Fibroblast of peridontal ligament (primary cell): ENCODE data around the gene SERPINA5.

Source experiments
- DNase-seq: peaks from one replicate; pipeline ENCODE4 v3.0.0-alpha.2; 2010; ENCODE audit errors: extremely low read depth

SERPINA5 gene

DNA sequence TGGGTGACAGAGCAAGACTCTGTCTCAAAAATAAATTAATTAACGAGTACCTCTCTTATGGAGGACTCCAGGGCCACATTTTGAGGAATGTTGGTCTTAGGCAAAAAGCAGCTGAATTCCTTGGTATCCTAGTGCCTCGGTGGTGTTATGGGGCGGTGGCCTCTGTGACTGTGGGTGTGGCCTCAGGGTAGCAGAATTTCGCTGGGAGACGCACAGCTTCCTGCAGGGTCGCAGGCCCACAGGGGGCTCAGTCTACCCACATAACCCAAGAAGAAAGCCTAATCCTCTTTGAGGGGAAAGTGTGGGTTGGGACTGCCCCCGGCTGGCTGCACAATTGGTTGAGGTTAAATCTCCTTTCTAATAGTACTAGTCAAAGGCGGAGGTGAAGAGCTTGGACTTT lies 31.2 kb upstream of the SERPINA5 start:
- DNase-seq = no peak

DNA sequence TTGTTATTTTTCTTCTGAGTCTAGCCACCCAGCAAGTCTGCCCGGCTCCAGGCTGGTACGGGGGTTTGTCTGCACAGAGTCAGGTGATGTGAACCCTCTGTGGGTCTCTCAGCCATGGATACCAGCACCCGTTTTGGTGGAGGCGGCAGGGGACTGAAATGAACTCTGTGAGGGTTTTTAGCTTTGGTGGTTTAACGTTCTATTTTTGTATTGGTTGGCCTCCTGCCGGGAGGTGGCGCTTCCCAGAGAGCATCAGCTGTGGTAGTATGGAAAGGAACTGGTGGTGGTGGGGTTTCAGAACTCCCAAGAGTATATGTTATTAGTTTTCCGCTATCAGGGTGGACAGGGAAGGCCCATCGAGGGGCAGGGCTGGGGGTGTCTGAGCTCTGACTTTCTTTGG lies 25.2 kb upstream of the SERPINA5 start:
- DNase-seq = no peak

GRCh38 chr14:94557327-94557726 lies 23.9 kb upstream of the SERPINA5 start:
- DNase-seq = no peak

- DNase-seq = no peak
Observed at GRCh38 chr14:94558842-94559241, 22.4 kb upstream of the SERPINA5 start.

- no peak for DNase-seq
Observed at GRCh38 chr14:94559638-94560290, 21.5 kb upstream of the SERPINA5 start.

- no peak for DNase-seq
Observed at GRCh38 chr14:94560291-94560665, 20.9 kb upstream of the SERPINA5 start.

GRCh38 chr14:94560751-94561655 lies 20.2 kb upstream of the SERPINA5 start, which contains the start of gene SERPINA4:
Gene SERPINA4, plus strand, starts transcription at chr14:94561442. Its CDS starts 2,041 bp downstream, at chr14:94563483.
- no peak for DNase-seq

DNA sequence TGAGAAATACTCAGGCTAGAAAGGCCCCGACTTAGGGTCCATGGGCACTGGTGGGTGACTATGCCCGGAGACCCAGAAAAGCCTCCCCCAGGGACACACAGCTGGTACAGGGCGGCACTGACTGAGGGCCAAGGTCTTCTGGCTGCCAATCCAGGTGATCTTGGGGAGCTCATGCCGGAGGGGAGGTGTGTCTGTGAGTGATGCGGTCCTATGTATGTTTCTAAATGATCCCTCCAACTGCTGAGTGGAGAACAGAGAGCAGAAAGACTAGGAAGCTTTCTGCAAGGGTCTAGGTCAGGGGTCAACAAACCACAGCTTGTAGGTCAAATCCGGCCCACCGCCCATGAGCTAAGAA lies 19.6 kb upstream of the SERPINA5 start:
- no peak for DNase-seq

- DNase-seq = no peak
Observed at GRCh38 chr14:94562022-94562421, 19.2 kb upstream of the SERPINA5 start.

- no peak for DNase-seq
Observed at GRCh38 chr14:94562941-94563883, 18.0 kb upstream of the SERPINA5 start.

- no peak for DNase-seq
Observed at GRCh38 chr14:94564381-94564780, 16.8 kb upstream of the SERPINA5 start.

DNA sequence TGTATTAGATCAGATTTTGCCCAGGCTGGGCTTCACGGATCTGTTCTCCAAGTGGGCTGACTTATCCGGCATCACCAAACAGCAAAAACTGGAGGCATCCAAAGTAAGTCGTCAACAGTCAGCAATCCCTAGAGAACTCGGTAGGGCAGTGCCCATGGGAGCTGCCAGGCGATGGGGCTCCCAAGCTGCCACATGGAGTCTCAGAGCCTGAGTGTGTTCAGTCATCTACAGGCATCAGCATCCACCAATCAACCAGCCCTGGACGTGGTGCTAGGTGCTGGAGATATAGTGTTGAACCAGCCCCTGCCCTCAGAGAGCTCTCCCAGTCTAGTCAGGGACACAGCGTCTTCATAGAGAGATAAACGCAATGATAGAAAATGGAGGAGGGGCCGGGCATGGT lies 13.0 kb upstream of the SERPINA5 start:
- DNase-seq = no peak

DNA sequence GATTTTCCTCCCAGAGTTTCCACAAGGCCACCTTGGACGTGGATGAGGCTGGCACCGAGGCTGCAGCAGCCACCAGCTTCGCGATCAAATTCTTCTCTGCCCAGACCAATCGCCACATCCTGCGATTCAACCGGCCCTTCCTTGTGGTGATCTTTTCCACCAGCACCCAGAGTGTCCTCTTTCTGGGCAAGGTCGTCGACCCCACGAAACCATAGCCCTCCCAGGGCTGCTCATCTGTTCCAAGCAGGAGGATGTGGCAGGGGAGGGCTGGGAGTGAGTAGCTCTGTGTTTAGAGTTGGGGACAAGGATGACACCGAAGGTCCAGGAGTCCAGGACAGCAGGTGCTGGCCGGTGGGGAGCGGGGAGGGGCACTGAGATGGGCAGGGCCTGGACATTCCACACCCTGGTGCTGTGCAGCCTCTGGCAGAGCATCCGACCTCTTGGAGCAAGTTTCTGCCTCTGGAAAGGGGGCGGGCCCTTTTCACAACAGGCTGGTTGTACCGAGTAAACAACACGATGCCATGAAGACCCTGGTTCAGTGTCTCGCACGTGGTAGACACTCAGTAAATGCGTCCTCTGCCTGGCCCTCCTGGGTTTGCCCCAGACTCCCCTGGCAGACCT lies 11.7 kb upstream of the SERPINA5 start:
- no peak for DNase-seq

DNA sequence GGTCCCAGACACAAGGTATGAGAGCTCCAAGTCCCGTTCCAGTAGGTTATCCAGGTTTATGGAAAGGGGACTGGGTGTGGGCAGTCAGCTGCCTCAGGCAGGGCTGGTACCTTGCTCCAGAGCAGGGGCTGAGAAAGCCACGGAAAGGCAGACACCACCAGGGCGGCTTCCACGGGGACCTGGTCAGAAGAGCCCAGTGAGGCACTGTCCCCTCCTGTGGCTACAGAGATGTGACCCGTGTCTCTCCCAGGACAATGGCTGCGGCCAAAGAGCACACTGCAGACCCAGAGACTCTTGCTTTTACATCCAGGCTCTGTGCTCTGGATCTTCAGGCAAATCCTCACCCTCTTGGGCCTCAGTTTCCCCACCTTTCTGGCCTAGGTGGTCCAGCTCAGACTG lies 11.2 kb upstream of the SERPINA5 start:
- DNase-seq = no peak

- no peak for DNase-seq
Observed at GRCh38 chr14:94570440-94570839, 10.8 kb upstream of the SERPINA5 start.

DNA sequence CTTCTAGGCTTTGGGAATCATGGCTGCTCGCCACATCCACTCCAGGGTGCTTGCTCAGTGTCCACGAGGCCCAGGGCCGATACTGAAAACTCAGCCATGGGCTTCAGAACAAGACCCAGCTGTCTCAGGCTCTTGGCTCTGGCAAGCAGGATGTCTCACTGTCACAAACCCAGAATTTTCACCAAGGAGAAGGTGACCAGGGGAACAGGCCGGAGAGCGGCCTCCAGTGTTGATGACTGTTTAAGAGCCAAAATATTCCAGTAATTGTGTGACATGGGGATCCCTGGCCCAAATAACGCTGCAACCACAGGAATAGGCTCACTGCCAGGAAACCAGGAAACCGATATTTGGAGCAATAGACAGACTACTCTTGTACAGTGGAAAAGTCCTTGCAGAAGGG lies 9.8 kb upstream of the SERPINA5 start:
- peak; percentile 29 for DNase-seq

GRCh38 chr14:94571950-94572349 lies 9.3 kb upstream of the SERPINA5 start:
- peak; percentile 43 for DNase-seq

DNA sequence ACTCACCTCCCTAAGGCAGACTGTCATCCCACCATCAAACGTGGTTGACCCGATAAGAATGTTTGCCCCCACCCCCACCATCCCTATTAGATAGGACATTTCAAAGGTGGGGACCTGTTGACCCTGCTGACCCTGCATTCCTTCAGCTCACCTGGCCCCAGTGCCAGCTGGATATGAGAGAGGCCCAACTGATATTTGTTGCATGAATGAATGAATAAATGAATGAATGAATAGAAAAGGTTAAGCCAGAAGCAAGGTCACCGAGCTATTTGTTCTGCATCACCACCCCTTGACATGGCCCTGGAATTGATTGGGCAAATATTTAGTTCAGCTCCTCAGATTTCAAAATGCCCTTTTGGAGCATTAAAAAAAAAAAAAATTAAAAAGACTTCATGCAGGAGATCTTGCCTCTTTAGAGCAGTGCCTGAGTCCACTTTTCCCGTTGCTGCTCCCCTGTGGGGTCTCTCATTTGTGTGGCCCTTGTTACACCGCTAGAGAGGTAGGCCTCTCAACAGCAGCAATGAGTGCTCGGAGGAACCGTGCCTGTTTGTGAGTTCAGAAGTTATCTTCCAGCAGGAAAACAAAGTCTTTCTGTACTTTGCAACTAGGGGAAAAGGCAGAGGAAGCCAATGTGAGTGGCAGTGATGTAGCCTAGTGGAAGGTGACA lies 8.5 kb upstream of the SERPINA5 start:
- no peak for DNase-seq

- no peak for DNase-seq
Observed at GRCh38 chr14:94573475-94574277, 7.5 kb upstream of the SERPINA5 start.

DNA sequence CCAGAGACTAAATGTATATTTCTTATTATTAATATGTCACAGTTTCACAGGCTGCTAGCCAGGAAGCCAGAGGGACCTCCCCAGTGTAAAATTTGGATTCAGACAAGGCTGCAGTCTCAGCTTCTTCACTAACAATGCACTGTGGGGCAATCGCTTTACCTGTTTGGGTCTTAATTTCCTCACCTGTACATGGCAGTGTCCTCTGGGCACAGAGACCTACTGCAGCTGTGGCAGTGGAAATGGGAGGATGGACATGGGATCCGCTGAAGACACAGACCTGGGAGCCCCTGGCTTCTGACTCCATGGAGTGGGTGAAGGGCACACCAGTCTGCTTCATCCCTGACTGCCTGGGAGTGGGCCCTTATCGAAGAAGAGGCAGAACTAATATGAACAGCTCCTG lies 6.9 kb upstream of the SERPINA5 start:
- DNase-seq = no peak
